ENCODE data around the gene GMCL2.

The GMCL2 gene

GRCh38 chr5:178223196-178223773, 36.1 kb upstream of the GMCL2 start:
- DNase-seq (ENCODE audit: low spot score): no peak
- in situ Hi-C loops (cut with MboI; ENCODE audit: low sequenced_read_pairs, unreplicated experiment): no loop called here
- TF ChIP-seq, protein P1, sequence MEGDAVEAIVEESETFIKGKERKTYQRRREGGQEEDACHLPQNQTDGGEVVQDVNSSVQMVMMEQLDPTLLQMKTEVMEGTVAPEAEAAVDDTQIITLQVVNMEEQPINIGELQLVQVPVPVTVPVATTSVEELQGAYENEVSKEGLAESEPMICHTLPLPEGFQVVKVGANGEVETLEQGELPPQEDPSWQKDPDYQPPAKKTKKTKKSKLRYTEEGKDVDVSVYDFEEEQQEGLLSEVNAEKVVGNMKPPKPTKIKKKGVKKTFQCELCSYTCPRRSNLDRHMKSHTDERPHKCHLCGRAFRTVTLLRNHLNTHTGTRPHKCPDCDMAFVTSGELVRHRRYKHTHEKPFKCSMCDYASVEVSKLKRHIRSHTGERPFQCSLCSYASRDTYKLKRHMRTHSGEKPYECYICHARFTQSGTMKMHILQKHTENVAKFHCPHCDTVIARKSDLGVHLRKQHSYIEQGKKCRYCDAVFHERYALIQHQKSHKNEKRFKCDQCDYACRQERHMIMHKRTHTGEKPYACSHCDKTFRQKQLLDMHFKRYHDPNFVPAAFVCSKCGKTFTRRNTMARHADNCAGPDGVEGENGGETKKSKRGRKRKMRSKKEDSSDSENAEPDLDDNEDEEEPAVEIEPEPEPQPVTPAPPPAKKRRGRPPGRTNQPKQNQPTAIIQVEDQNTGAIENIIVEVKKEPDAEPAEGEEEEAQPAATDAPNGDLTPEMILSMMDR (IDR thresholded peaks at IDR 0.05; ENCODE audit: borderline replicate concordance, control extremely low read depth, extremely low read depth, insufficient read depth, missing control alignments): no peak

GRCh38 chr5:178222292-178222691, 35.1 kb upstream of the GMCL2 start:
- in situ Hi-C loops (cut with MboI; ENCODE audit: low sequenced_read_pairs, unreplicated experiment): no loop called here
- TF ChIP-seq, protein P1 (IDR thresholded peaks at IDR 0.05; ENCODE audit: borderline replicate concordance, control extremely low read depth, extremely low read depth, insufficient read depth, missing control alignments): no peak
- no peak for DNase-seq (ENCODE audit: low spot score)

DNA sequence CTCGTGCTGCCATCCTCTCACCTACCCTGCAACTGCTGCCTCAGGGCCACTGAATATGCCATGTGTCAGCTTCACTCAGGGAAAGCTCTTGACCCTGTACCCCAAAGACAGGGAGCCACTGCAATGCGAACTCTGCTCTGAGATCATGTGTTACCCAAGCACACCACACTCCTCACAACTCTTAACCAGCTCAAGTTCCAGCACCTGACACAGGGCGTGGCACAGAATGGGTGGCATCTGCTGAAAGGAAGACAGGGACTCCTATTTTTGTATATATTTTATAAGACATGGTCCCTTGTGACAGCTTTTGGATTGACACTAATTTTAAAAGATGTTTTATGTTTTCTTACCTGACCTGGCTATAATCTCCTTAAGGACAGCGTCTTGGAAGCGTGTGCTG, 34.7 kb upstream of the GMCL2 start:
- in situ Hi-C loops (cut with MboI; ENCODE audit: low sequenced_read_pairs, unreplicated experiment): no loop called here
- TF ChIP-seq, protein P1 (IDR thresholded peaks at IDR 0.05; ENCODE audit: borderline replicate concordance, control extremely low read depth, extremely low read depth, insufficient read depth, missing control alignments): no peak
- no peak for DNase-seq (ENCODE audit: low spot score)

- in situ Hi-C loops (cut with MboI; ENCODE audit: low sequenced_read_pairs, unreplicated experiment): no loop called here
- TF ChIP-seq, protein P1 (IDR thresholded peaks at IDR 0.05; ENCODE audit: borderline replicate concordance, control extremely low read depth, extremely low read depth, insufficient read depth, missing control alignments): no peak
- no peak for DNase-seq (ENCODE audit: low spot score)
Measured at GRCh38 chr5:178221282-178221681, 34.1 kb upstream of the GMCL2 start.

DNA sequence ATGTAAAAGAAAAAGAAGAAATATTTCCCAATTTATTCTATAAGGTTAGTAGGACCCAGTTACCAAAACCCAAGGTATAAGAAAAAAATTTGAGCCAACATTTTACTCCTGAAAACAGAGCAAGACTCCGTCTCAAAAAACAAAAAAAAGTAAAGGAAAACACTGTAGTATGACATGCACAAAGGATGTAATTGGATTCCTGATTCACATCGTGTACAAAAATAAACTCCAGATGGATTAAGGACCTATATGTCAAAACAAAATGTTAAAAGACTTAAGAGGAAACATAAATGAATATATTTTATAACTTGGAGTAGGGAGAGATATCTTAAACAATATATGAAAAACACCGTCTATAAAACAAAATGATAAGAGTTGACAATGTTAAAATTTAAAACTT, 31.7 kb upstream of the GMCL2 start:
- TF ChIP-seq, protein P1 (IDR thresholded peaks at IDR 0.05; ENCODE audit: borderline replicate concordance, control extremely low read depth, extremely low read depth, insufficient read depth, missing control alignments): no peak
- in situ Hi-C loops (cut with MboI; ENCODE audit: low sequenced_read_pairs, unreplicated experiment): no loop called here

GRCh38 chr5:178218237-178218776, 31.1 kb upstream of the GMCL2 start:
- TF ChIP-seq, protein P1 (IDR thresholded peaks at IDR 0.05; ENCODE audit: borderline replicate concordance, control extremely low read depth, extremely low read depth, insufficient read depth, missing control alignments): no peak
- in situ Hi-C loops (cut with MboI; ENCODE audit: low sequenced_read_pairs, unreplicated experiment): no loop called here
- DNase-seq (ENCODE audit: low spot score): no peak

More for the DNA sequence above, 31.7 kb upstream of the GMCL2 start:
- no peak for DNase-seq (ENCODE audit: low spot score)

Data from GM13976 (cell line).